ENCODE data around the gene KRT17.

Gene KRT17

DNA sequence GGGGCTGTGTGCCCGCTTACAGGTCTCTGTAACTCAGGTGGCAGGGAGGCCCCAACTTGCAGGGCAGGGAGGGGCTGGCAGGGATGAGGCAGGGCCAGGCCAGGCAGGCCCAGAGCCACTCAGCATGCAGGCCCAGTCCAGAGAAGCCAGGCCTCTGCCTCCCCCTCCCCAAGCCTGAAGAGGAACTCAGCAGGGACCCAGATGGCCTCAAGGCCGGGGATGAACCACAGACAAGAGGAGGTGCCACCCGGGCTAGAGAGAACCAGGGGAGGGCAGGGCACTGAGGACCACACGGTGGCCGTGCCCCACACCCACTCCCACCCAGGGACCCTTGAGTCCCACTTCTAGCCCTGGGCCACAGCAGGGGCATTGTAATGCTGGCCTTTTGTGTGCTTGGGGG lies 34.5 kb upstream of the KRT17 start:
- peaks cover 26% of the 10 kb centered on the region for H3K27me3 Mint-ChIP-seq
- H3K4me3 Mint-ChIP-seq: no peak overlapping the region
- no peak overlapping the region for H3K27ac Mint-ChIP-seq
- no peaks in the 10 kb centered on the region for H3K9me3 Mint-ChIP-seq
- no peaks in the 10 kb centered on the region for H3K4me1 Mint-ChIP-seq (ENCODE audit: low read depth)
- H3K36me3 Mint-ChIP-seq (ENCODE audit: low read depth): no peaks in the 10 kb centered on the region
- intact Hi-C loops (cut with micrococcal nuclease): no loop called here

GRCh38 chr17:41657936-41658335 lies 33.6 kb upstream of the KRT17 start:
- no peaks in the 10 kb centered on the region for H3K36me3 Mint-ChIP-seq (ENCODE audit: low read depth)
- H3K4me3 Mint-ChIP-seq: no peak overlapping the region
- no peak overlapping the region for H3K27ac Mint-ChIP-seq
- H3K4me1 Mint-ChIP-seq (ENCODE audit: low read depth): no peaks in the 10 kb centered on the region
- peaks cover 17% of the 10 kb centered on the region for H3K27me3 Mint-ChIP-seq
- H3K9me3 Mint-ChIP-seq: no peaks in the 10 kb centered on the region
- intact Hi-C loops (cut with micrococcal nuclease): no loop called here

- Mint-ChIP-seq H3K27me3 (peaks cover 15% of the 10 kb centered on the region), H3K4me3 (no peak overlapping the region), H3K4me1 (ENCODE audit: low read depth) (peaks cover under 1% of the 10 kb centered on the region), H3K9me3 (no peaks in the 10 kb centered on the region), H3K36me3 (ENCODE audit: low read depth) (no peaks in the 10 kb centered on the region), H3K27ac (no peak overlapping the region)
- intact Hi-C loops (cut with micrococcal nuclease): no loop called here
These were observed 32.9 kb upstream of the KRT17 start for GRCh38 chr17:41657176-41657754.

- no peak overlapping the region for H3K4me3 Mint-ChIP-seq
These were observed 32.1 kb upstream of the KRT17 start for GRCh38 chr17:41656249-41657023.

GRCh38 chr17:41655611-41656111 lies 31.3 kb upstream of the KRT17 start:
- intact Hi-C loops (cut with micrococcal nuclease): no loop called here
- H3K4me3 Mint-ChIP-seq: no peak overlapping the region
- no peaks in the 10 kb centered on the region for H3K9me3 Mint-ChIP-seq
- H3K27ac Mint-ChIP-seq: no peak overlapping the region
- H3K27me3 Mint-ChIP-seq: peaks cover 14% of the 10 kb centered on the region
- H3K36me3 Mint-ChIP-seq (ENCODE audit: low read depth): no peaks in the 10 kb centered on the region
- peaks cover 4% of the 10 kb centered on the region for H3K4me1 Mint-ChIP-seq (ENCODE audit: low read depth)

More at GRCh38 chr17:41656249-41657023, 32.1 kb upstream of the KRT17 start:
- Mint-ChIP-seq H3K4me1 (ENCODE audit: low read depth) (peaks cover 4% of the 10 kb centered on the region), H3K36me3 (ENCODE audit: low read depth) (no peaks in the 10 kb centered on the region), H3K9me3 (no peaks in the 10 kb centered on the region), H3K27ac (no peak overlapping the region), H3K27me3 (peaks cover 15% of the 10 kb centered on the region)
- intact Hi-C loops (cut with micrococcal nuclease): no loop called here

DNA sequence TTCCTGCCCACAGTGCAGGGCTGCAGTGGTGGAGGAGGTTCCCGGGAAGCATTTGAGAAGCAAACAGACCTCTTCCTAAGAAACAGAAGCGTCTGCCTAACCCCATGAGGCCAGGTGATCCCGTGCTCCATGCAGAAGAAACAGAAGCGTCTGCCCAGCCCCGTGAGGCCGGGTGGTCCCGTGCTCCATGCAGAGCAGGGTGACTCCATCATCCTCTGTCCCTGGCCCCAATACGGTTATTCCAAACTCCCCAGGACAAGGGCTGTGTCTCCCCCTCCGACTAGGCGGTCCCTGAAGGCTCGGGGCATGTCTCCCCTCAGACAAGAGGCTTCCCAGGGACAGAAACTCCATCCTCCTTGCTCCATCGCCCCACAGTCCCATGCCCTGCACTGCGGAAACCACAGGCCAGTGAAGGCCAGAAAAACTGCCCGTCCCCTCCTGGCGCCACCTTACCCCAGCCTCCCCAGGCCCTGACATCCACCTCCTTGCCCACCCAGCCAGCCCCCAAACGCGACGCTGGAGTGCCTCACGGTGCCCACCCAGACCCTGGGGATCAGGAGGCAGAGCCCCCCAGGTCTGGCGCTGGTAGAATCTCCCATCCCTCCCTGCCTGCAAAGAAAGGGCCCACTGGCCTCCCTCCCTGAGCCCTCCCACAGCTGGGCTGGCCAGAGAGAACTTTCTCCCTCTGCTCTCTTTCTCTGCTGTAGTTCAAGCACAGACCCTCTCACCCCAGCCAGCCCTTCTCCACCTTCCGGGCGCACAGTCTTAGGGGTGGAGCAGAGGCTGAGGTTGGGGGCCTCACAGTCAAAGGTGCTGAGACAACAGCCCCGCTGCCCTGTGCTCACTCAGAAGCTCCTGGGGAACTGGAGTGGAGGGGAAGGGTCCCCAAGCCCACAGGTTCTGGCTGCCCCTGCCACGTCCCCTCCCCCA lies 30.6 kb upstream of the KRT17 start:
- Mint-ChIP-seq H3K27me3 (peaks cover 10% of the 10 kb centered on the region), H3K4me3 (no peak overlapping the region), H3K36me3 (ENCODE audit: low read depth) (no peaks in the 10 kb centered on the region), H3K9me3 (no peaks in the 10 kb centered on the region), H3K27ac (no peak overlapping the region), H3K4me1 (ENCODE audit: low read depth) (peaks cover 4% of the 10 kb centered on the region)
- intact Hi-C loops (cut with micrococcal nuclease): no loop called here

GRCh38 chr17:41653892-41654677 lies 29.7 kb upstream of the KRT17 start:
- intact Hi-C loops (cut with micrococcal nuclease): no loop called here
- H3K4me3 Mint-ChIP-seq: no peak overlapping the region
- H3K36me3 Mint-ChIP-seq (ENCODE audit: low read depth): no peaks in the 10 kb centered on the region
- no peak overlapping the region for H3K27ac Mint-ChIP-seq
- H3K9me3 Mint-ChIP-seq: no peaks in the 10 kb centered on the region
- H3K27me3 Mint-ChIP-seq: peaks cover 8% of the 10 kb centered on the region
- H3K4me1 Mint-ChIP-seq (ENCODE audit: low read depth): peaks cover 4% of the 10 kb centered on the region

DNA sequence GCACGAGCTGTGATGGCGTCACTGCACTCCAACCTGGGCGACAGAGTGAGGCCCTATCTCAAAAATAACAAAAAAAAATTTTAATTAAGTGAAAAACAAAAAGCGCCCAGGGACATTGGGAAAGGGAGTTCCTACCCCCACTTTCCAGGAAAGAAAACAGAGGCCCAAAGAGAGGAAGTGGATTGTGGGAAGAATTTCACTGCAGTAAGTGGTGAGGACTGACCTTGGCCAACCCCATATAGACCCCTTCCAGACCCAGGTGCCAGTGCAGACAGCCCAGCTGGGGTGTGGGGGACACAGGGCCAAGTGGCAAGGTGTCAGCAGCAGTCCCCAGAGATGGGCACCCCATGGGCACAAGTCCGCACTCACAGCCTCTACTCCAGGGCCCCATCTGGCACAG lies 29.0 kb upstream of the KRT17 start:
- intact Hi-C loops (cut with micrococcal nuclease): no loop called here
- Mint-ChIP-seq H3K9me3 (no peaks in the 10 kb centered on the region), H3K27me3 (peaks cover 10% of the 10 kb centered on the region), H3K4me3 (no peak overlapping the region), H3K27ac (no peak overlapping the region), H3K4me1 (ENCODE audit: low read depth) (peaks cover 10% of the 10 kb centered on the region), H3K36me3 (ENCODE audit: low read depth) (no peaks in the 10 kb centered on the region)

DNA sequence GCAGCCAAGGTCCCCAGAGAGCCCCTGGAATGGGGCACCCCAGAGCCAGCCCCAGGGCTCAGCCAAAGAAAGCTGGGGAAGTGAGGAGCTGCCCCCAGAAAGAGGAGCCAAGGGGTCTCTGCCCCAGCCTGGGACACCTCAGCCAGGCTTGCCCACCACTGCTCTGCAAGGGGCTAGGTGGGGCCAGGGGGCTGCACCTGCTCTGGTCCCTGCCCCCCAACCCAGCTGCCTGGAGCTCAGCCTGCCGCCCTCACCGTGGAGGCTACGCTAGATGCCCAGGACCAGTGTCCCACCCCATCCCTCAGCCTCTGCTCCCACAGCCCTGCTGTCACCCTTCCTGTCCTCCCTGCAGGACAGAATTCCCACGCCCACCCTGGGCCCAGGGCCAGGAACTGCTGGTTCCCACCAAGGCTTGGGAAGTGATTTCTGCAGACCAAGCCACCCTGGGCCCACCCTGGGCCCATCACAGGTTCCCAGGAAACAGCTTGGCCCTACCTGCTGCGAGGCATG lies 28.1 kb upstream of the KRT17 start:
- H3K36me3 Mint-ChIP-seq (ENCODE audit: low read depth): no peaks in the 10 kb centered on the region
- H3K27me3 Mint-ChIP-seq: peaks cover 13% of the 10 kb centered on the region
- intact Hi-C loops (cut with micrococcal nuclease): no loop called here

DNA sequence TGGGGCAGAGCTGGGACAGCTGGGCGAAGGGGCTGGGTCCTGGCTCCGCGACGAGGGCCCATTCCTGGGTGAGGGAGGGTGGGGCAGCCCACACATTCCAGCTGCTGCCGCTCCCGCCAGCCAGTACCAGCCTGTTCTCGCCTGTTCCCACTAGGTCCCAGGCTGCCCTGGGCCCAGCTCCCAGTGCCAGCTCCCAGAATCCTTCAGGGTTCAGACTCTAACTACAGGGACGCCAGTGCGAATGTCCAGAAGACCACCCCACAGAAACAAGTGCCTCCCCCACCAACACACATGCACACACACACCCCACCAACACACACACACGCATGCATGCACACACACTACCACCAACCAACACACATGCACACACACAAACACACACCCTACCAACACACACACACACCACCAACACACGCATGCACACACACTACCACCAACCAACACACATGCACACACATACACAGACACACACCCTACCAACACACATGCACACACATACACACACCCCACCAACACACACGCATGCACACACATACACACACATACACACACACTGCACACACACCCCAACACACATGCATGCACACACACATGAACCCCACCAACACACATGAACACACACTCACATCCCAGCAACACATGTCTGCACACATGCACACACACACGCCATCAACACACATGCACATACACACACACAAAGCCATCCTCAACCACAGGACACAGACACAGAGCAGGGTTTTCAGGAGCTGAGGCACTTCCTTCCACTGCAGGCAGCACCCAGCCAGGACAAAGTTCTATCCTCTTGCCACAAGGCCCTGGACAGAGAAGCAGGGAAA lies 27.5 kb upstream of the KRT17 start:
- no peak overlapping the region for H3K4me3 Mint-ChIP-seq
- H3K27ac Mint-ChIP-seq: no peak overlapping the region
- H3K36me3 Mint-ChIP-seq (ENCODE audit: low read depth): no peaks in the 10 kb centered on the region
- H3K4me1 Mint-ChIP-seq (ENCODE audit: low read depth): peaks cover 23% of the 10 kb centered on the region
- H3K9me3 Mint-ChIP-seq: no peaks in the 10 kb centered on the region
- intact Hi-C loops (cut with micrococcal nuclease): no loop called here
- peaks cover 12% of the 10 kb centered on the region for H3K27me3 Mint-ChIP-seq

More for the DNA sequence above, 28.1 kb upstream of the KRT17 start:
- Mint-ChIP-seq H3K4me1 (ENCODE audit: low read depth) (peaks cover 19% of the 10 kb centered on the region), H3K9me3 (no peaks in the 10 kb centered on the region), H3K27ac (no peak overlapping the region), H3K4me3 (no peak overlapping the region)

- intact Hi-C loops (cut with micrococcal nuclease): no loop called here
- Mint-ChIP-seq H3K27ac (no peak overlapping the region), H3K9me3 (no peaks in the 10 kb centered on the region), H3K4me1 (ENCODE audit: low read depth) (peaks cover 27% of the 10 kb centered on the region), H3K4me3 (no peak overlapping the region), H3K27me3 (peaks cover 12% of the 10 kb centered on the region), H3K36me3 (ENCODE audit: low read depth) (no peaks in the 10 kb centered on the region)
These were observed 26.6 kb upstream of the KRT17 start for GRCh38 chr17:41650794-41651624.

Measured in dendritic cell treated with granulocyte-macrophage colony-stimulating factor and Interleukin-4, amounts not matched to agents 40 ng/mL and 50 ng/mL, for 4 days (primary cell).